Peyer's patch (tissue), 4 donors: Measurements from ENCODE around the gene C1RL.
"Not testable (repeated sequence)": the region's sequence is repeated elsewhere in the genome, so short reads cannot be mapped to it uniquely, and the experiment has no call there.

Source experiments
- POLR2A ChIP-seq, 2 donors: fragments of 450-650 bp; IDR thresholded peaks; one replicate each; pipeline ENCODE4 v1.5.1; 2017; ENCODE audit warnings: antibody characterized with exemption in 2 of 2, mild to moderate bottlenecking in 2 of 2, moderate library complexity in 2 of 2
- TF ChIP-seq, protein P1 (sequence below), 6 experiments: fragments of 450-650 bp in 4 of 6; fragments of 200-600 bp in 2 of 6; sonication (generic) in 1 of 6; IDR thresholded peaks; one replicate each; pipeline ENCODE4 v1.5.1; 2017 to 2019; ENCODE audit warnings: antibody characterized with exemption in 6 of 6, mild to moderate bottlenecking in 3 of 6, moderate library complexity in 1 of 6

DNA sequence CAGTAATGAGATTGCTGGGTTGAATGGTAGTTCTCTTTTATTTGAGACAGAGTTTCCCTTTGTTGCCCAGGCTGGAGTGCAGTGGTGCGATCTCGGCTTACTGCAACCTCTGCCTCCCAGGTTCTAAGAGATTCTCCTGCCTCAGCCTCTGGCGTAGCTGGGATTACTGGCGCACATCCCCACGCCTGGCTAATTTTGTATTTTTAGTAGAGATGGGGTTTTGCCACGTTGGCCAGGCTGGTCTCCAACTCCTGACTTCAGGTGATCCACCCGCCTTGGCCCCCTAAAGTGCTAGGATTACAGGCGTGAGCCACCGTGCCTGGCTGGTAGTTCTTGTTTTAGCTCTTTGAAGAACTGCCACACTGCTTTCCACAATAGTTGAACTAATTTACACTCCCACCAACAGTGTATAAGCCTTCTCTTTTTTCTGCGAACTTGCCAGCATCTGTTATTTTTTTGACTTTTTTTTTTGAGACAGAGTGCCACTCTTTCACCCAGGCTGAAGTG, 59.5 kb downstream of the C1RL start:
- TF ChIP-seq, protein P1, sequence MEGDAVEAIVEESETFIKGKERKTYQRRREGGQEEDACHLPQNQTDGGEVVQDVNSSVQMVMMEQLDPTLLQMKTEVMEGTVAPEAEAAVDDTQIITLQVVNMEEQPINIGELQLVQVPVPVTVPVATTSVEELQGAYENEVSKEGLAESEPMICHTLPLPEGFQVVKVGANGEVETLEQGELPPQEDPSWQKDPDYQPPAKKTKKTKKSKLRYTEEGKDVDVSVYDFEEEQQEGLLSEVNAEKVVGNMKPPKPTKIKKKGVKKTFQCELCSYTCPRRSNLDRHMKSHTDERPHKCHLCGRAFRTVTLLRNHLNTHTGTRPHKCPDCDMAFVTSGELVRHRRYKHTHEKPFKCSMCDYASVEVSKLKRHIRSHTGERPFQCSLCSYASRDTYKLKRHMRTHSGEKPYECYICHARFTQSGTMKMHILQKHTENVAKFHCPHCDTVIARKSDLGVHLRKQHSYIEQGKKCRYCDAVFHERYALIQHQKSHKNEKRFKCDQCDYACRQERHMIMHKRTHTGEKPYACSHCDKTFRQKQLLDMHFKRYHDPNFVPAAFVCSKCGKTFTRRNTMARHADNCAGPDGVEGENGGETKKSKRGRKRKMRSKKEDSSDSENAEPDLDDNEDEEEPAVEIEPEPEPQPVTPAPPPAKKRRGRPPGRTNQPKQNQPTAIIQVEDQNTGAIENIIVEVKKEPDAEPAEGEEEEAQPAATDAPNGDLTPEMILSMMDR (IDR thresholded peaks at IDR 0.05): not testable (repeated sequence)
- not testable (repeated sequence) for TF ChIP-seq POLR2A (IDR thresholded peaks at IDR 0.05)
